ENCODE results near the gene OR2H2. TPM values are rescaled to one million over a fixed set of nuclear protein-coding genes. Genes with fewer than 3 reads are reported as not detected.

Gene OR2H2
- total RNA-seq, 3 donors from 2014 or later = not detected

GRCh38 chr6:29637247-29637646 lies 52.3 kb downstream of the OR2H2 start:
- Histone ChIP-seq H3K27me3 (no peaks in the 10 kb centered on the region), H3K27ac (no peak overlapping the region), H3K9me3 (no peaks in the 10 kb centered on the region), H3K36me3 (no peaks in the 10 kb centered on the region), H3K4me3 (no peak overlapping the region), H3K4me1 (no peaks in the 10 kb centered on the region)
- no peak for TF ChIP-seq POLR2AphosphoS5 (IDR thresholded peaks at IDR 0.05)
- DNase-seq (ENCODE audit: low spot score in 2 of 2) = peak in 1 of 2 donors; percentile 4
- intact Hi-C loops (cut with DNase I; ENCODE audit: low total_unique reads) = no loop called here

Other genes with a start within 250 kb of the OR2H2 start
- not detected for gene OR5V1, start 216.3 kb upstream of the OR2H2 start, total RNA-seq
- gene OR12D3, start 209.8 kb upstream of the OR2H2 start, total RNA-seq = not detected
- gene OR12D2, start 189.5 kb upstream of the OR2H2 start, total RNA-seq = not detected
- gene OR12D1, start 170.2 kb upstream of the OR2H2 start, total RNA-seq = not detected
- not detected for gene OR10C1, start 145.8 kb upstream of the OR2H2 start, total RNA-seq
- not detected for gene OR11A1, start 128.1 kb upstream of the OR2H2 start, total RNA-seq
- gene OR2H1, start 128.0 kb upstream of the OR2H2 start, total RNA-seq = not detected
- gene MAS1L, start 97.2 kb upstream of the OR2H2 start, total RNA-seq = under 1 TPM in 1 of 3 donors, not detected in 2; 0.48 TPM
- 1 to 10 TPM in 2 of 3 donors, under 1 TPM in 1; 0.80 to 2.9 (median 2.0) TPM for gene UBD, start 25.4 kb upstream of the OR2H2 start, total RNA-seq
- gene GABBR1, start 48.1 kb downstream of the OR2H2 start, total RNA-seq = 10 to 100 TPM; 26.1 to 49.2 (median 48.4) TPM
- not detected for gene MOG, start 72.0 kb downstream of the OR2H2 start, total RNA-seq
- 1 to 10 TPM in 1 of 3 donors, under 1 TPM in 1, not detected in 1; 0.29 to 2.9 TPM for gene ZFP57, start 96.0 kb downstream of the OR2H2 start, total RNA-seq
- gene HLA-F, start 138.3 kb downstream of the OR2H2 start, total RNA-seq = 10 to 100 TPM; 58.6 to 93.7 (median 64.1) TPM
- not detected for gene HLA-G, start 242.7 kb downstream of the OR2H2 start, total RNA-seq